Measurements from ENCODE around the gene PHLDB1. TPM values are rescaled to one million over a fixed set of nuclear protein-coding genes. Genes with fewer than 3 reads are reported as not detected.
A peak's percentile ranks its signal among the peaks of the same experiment; 100 is the strongest.

PHLDB1 gene
- polyA plus RNA-seq, 3 donors = 0.17 TPM; not detected in 2

DNA sequence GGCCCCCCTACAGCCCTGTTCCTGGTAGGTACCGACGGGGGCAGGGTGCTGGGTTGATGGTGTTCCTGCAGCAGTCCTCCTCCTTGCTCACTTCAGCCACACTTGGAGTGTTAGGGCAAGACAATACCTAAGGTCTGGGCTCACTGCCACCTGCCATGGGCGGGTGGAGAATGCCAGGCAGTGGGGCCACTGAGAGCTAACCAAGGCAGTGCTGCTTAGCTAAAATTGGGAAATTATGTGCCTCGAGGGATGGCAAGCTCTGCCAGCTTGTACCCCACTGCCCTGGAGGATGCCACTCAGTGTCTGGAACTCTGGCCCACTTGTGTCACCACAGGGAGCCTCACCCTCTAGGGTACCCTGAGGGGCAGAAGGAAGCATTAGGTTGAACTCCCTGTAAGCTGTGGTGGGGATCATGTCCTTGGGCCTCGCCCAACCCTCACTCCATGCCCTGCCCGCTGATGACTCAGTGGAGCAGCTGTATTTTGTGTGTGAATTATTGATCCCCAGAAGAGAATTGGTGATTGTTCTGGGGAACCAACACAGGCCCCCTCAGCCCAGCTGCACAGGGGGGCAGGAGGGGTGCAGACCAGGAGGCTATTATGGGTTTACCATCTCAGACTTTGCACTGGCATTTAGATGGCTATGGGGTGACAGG lies 17.7 kb downstream of the PHLDB1 start:
- TF ChIP-seq, protein P1, sequence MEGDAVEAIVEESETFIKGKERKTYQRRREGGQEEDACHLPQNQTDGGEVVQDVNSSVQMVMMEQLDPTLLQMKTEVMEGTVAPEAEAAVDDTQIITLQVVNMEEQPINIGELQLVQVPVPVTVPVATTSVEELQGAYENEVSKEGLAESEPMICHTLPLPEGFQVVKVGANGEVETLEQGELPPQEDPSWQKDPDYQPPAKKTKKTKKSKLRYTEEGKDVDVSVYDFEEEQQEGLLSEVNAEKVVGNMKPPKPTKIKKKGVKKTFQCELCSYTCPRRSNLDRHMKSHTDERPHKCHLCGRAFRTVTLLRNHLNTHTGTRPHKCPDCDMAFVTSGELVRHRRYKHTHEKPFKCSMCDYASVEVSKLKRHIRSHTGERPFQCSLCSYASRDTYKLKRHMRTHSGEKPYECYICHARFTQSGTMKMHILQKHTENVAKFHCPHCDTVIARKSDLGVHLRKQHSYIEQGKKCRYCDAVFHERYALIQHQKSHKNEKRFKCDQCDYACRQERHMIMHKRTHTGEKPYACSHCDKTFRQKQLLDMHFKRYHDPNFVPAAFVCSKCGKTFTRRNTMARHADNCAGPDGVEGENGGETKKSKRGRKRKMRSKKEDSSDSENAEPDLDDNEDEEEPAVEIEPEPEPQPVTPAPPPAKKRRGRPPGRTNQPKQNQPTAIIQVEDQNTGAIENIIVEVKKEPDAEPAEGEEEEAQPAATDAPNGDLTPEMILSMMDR (IDR thresholded peaks at IDR 0.05) = no peak
- no peak overlapping the region for H3K4me2 ChIP-seq (replicated peaks; ENCODE audit: extremely low read depth, low read length, poor library complexity, severe bottlenecking)
- intact Hi-C loops (cut with micrococcal nuclease) = no loop called here

DNA sequence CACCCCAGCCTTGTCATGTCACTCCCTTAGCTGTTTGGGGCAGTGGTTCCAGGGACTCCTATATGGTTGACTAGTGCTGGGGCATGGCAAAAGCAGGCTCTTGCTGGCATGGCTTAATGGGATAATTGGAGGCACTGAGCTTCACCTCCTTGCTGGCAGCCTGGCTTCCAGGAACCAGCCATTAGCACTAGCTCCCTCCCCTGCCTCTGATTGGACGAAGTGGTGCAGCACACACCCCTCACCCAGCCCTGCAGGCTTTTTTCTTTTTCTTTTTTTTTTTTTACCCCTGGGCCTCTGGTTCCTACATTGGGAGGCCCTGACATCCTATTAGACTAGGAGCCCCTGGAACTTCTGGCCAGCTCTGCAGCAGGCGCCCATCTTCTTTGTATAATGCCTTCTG lies 18.6 kb downstream of the PHLDB1 start:
- peaks cover 5 to 8% of the 10 kb centered on the region in 2 donors for H3K4me1 ChIP-seq (ENCODE audit: control insufficient read depth in 1 of 2, insufficient read depth in 2 of 2, low read length in 2 of 2)
- Mint-ChIP-seq H3K36me3 (no peaks in the 10 kb centered on the region), H3K27me3 (ENCODE audit: low read depth in 3 of 3) (peaks cover 9 to 16% (median 13%) of the 10 kb centered on the region in 3 donors), H3K4me1 (peaks cover 5% of the 10 kb centered on the region), H3K27ac (peak overlapping the region in 1 of 7 donors; percentile 24), H3K9me3 (peaks cover 0 to 1% (median 0%) of the 10 kb centered on the region in 7 donors), H3K4me3 (no peak overlapping the region)
- no peak overlapping the region for H3K4me2 ChIP-seq (replicated peaks; ENCODE audit: extremely low read depth, low read length, poor library complexity, severe bottlenecking)
- DNase-seq = no peak
- no peak overlapping the region for H3K4me3 ChIP-seq (replicated peaks in 1 of 3; ENCODE audit: low read depth in 2 of 3, low read length in 3 of 3)
- H3K27ac ChIP-seq (ENCODE audit: low read depth in 1 of 2, low read length in 2 of 2) = no peak overlapping the region
- no peaks in the 10 kb centered on the region for H3K36me3 ChIP-seq (replicated peaks in 1 of 2; ENCODE audit: control insufficient read depth in 1 of 2, insufficient read depth in 2 of 2, low read length in 2 of 2)
- peaks cover 5 to 11% of the 10 kb centered on the region in 2 donors for H3K27me3 ChIP-seq (ENCODE audit: control insufficient read depth in 2 of 2, insufficient read depth in 2 of 2, low read length in 2 of 2)
- TF ChIP-seq, protein P1 (IDR thresholded peaks at IDR 0.05) = no peak
- no peak overlapping the region for H2AFZ ChIP-seq (ENCODE audit: insufficient read depth, low read depth, low read length, poor library complexity, severe bottlenecking)
- no peak overlapping the region for H3K9ac ChIP-seq (ENCODE audit: insufficient read depth, low read length, poor library complexity, severe bottlenecking)
- no peaks in the 10 kb centered on the region for H3K79me2 ChIP-seq (ENCODE audit: insufficient read depth, low read length)
- intact Hi-C loops (cut with micrococcal nuclease) = no loop called here
- H3K9me3 ChIP-seq (replicated peaks in 1 of 2; ENCODE audit: control insufficient read depth in 1 of 2, insufficient read depth in 1 of 2, low read length in 2 of 2) = no peaks in the 10 kb centered on the region
- WGBS (ENCODE audit: insufficient coverage) = 100% methylated on average over 1 of the region's 2 CpGs
- H4K20me1 ChIP-seq (ENCODE audit: insufficient read depth, low read length) = no peaks in the 10 kb centered on the region

More for the DNA sequence above, 17.7 kb downstream of the PHLDB1 start:
- H3K4me1 Mint-ChIP-seq = peaks cover 12% of the 10 kb centered on the region
- Histone ChIP-seq H4K20me1 (ENCODE audit: insufficient read depth, low read length) (no peaks in the 10 kb centered on the region), H3K79me2 (ENCODE audit: insufficient read depth, low read length) (no peaks in the 10 kb centered on the region), H3K27me3 (ENCODE audit: control insufficient read depth in 2 of 2, insufficient read depth in 2 of 2, low read length in 2 of 2) (peaks cover 5 to 14% of the 10 kb centered on the region in 2 donors), H3K9ac (ENCODE audit: insufficient read depth, low read length, poor library complexity, severe bottlenecking) (no peak overlapping the region), H2AFZ (ENCODE audit: insufficient read depth, low read depth, low read length, poor library complexity, severe bottlenecking) (no peak overlapping the region), H3K36me3 (replicated peaks in 1 of 2; ENCODE audit: control insufficient read depth in 1 of 2, insufficient read depth in 2 of 2, low read length in 2 of 2) (no peaks in the 10 kb centered on the region), H3K9me3 (replicated peaks in 1 of 2; ENCODE audit: control insufficient read depth in 1 of 2, insufficient read depth in 1 of 2, low read length in 2 of 2) (no peaks in the 10 kb centered on the region), H3K4me1 (ENCODE audit: control insufficient read depth in 1 of 2, insufficient read depth in 2 of 2, low read length in 2 of 2) (peaks cover 11 to 13% of the 10 kb centered on the region in 2 donors), H3K27ac (ENCODE audit: low read depth in 1 of 2, low read length in 2 of 2) (no peak overlapping the region), H3K4me3 (replicated peaks in 1 of 3; ENCODE audit: low read depth in 2 of 3, low read length in 3 of 3) (no peak overlapping the region)
- H3K36me3 Mint-ChIP-seq = no peaks in the 10 kb centered on the region
- peaks cover 0 to 3% (median 0%) of the 10 kb centered on the region in 7 donors for H3K9me3 Mint-ChIP-seq
- WGBS (ENCODE audit: insufficient coverage) = 94% methylated on average over 6 of the region's 6 CpGs
- no peak overlapping the region for H3K27ac Mint-ChIP-seq
- peaks cover 10 to 20% (median 20%) of the 10 kb centered on the region in 3 donors for H3K27me3 Mint-ChIP-seq (ENCODE audit: low read depth in 3 of 3)
- DNase-seq = no peak
- H3K4me3 Mint-ChIP-seq = no peak overlapping the region

Measured in CD14-positive monocyte (primary cell).